ENCODE data around the gene ANO1. TPM values are rescaled to one million over a fixed set of nuclear protein-coding genes. Genes with fewer than 3 reads are reported as not detected.
"Not testable (repeated sequence)": the region's sequence is repeated elsewhere in the genome, so short reads cannot be mapped to it uniquely, and the experiment has no call there.

ANO1 gene
- total and polyA plus RNA-seq, 11 donors = 4.2 to 17.8 (median 9.4) TPM

DNA sequence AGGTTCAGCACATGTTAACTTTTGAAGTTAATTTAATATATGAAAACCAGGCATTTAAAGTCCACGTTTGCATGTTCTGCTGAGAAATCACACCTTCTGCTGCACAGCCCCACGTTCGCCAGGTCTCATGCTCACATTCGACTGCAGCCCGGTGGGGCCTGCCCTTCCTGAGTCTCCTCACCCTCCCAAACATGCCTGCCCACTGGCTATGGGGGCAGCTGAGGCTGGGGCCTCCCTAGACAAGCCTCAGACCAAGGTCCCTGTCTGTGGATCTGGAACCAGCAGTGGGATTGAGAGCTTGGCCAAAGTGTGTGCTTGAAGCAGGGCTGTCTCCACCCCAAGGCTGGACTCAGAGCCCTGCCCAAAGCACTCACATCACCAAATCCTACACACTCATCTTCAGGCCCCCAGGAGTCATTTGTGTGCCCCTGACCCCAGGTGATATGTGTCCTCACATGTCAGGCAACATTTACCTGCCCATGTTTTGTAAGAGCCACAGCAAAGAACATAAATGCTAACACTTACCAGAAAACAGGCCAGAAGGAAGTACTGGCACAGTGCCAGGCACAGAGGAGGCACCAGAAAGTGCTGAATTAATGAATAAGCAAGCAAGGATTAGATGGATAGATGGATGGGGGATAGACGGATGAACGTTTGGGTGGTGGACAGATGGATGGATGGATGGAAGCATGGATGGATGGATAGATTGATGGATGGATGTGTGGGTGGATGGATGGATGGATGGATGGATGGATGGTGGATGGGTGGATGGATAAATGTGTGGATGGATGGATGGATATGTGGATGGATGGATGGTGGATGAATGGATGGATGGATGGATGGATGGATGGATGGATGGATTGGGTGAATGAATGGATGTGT is 115.5 kb downstream of the ANO1 start:
- H3K4me3 ChIP-seq = no peak overlapping the region
- TF ChIP-seq, protein P1, sequence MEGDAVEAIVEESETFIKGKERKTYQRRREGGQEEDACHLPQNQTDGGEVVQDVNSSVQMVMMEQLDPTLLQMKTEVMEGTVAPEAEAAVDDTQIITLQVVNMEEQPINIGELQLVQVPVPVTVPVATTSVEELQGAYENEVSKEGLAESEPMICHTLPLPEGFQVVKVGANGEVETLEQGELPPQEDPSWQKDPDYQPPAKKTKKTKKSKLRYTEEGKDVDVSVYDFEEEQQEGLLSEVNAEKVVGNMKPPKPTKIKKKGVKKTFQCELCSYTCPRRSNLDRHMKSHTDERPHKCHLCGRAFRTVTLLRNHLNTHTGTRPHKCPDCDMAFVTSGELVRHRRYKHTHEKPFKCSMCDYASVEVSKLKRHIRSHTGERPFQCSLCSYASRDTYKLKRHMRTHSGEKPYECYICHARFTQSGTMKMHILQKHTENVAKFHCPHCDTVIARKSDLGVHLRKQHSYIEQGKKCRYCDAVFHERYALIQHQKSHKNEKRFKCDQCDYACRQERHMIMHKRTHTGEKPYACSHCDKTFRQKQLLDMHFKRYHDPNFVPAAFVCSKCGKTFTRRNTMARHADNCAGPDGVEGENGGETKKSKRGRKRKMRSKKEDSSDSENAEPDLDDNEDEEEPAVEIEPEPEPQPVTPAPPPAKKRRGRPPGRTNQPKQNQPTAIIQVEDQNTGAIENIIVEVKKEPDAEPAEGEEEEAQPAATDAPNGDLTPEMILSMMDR (IDR thresholded peaks at IDR 0.05) = no peak
- no peak for TF ChIP-seq POLR2A (IDR thresholded peaks at IDR 0.05)
- H3K27me3 ChIP-seq = no peaks in the 10 kb centered on the region
- WGBS, 4 donors = 84 to 93% (median 88%) methylated on average over 7 of the region's 7 CpGs
- peak in 1 of 5 donors; percentile 15 for DNase-seq
- ATAC-seq = no peak
- no peaks in the 10 kb centered on the region for H3K9me3 ChIP-seq
- H3K4me1 ChIP-seq = peaks cover 0 to 6% (median 0%) of the 10 kb centered on the region in 12 donors
- peaks cover 0 to under 1% (median 0%) of the 10 kb centered on the region in 9 donors for H3K36me3 ChIP-seq
- intact Hi-C loops (cut with DNase I) = loop anchor here in 7 of 10 donors (1.0 to 10.0 kb wide), 7 partner anchors 109 to 509 kb away; partner anchors contain the start of gene ANO1 (in 1 of the 7)
- no peak overlapping the region for H3K27ac ChIP-seq

DNA sequence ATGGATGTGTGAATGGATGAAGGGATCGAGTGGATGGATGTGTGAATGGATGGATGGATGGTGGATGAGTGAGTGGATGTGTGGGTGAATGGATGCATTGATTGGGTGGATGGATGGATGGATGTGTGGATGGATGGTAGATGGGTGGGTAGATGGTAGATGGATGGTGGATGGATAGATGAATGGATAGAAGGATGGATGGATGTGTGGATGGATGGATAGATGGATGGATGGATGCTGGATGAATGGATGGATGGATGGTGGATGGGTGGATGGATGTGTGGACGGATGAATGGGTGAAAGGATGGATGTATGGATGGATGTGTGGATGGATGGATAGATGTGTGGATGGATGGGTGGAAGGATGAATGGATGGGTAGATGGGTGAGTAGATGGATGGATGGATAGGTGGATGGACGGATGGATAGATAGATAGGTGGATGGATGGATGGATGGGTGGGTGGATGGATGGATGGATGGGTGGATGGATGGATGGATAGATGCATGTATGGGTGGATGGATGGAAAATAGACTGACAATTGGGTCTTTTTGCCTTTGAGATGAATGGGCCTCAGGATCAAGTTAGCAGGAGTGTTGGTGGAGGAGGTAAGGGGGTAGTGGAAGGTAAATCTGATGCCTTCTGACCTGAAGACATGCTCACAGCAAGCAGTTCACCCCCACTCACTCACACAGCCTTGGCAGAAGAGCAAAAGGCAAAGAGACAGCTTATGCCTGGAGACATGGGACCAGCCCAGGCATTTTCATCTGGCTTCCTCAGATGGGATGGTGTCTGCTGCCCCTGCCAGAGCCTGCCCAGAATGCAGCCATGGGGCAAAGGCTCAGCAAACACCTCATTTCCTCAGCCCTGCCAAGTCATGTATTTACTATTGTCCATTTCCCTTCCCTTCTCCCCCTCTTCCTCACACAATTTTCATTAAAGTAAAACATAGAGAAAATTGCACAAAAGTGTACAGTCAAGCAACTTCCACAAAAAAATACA is 117.0 kb downstream of the ANO1 start:
- TF ChIP-seq, protein P1 (IDR thresholded peaks at IDR 0.05) = no peak
- intact Hi-C loops (cut with DNase I) = loop anchor here (1.0 to 10.0 kb wide), 6 partner anchors 110 to 508 kb away; partner anchors contain the start of gene ANO1 (in 1 of the 10)
- H3K27me3 ChIP-seq = no peaks in the 10 kb centered on the region
- H3K4me3 ChIP-seq = no peak overlapping the region
- DNase-seq (no peak), ATAC-seq (no peak)
- no peaks in the 10 kb centered on the region for H3K9me3 ChIP-seq
- 67 to 87% (median 84%) methylated on average over 3 of the region's 3 CpGs for WGBS, 4 donors
- H3K27ac ChIP-seq = no peak overlapping the region
- H3K4me1 ChIP-seq = peaks cover 0 to 6% (median 0%) of the 10 kb centered on the region in 12 donors
- no peaks in the 10 kb centered on the region for H3K36me3 ChIP-seq

DNA sequence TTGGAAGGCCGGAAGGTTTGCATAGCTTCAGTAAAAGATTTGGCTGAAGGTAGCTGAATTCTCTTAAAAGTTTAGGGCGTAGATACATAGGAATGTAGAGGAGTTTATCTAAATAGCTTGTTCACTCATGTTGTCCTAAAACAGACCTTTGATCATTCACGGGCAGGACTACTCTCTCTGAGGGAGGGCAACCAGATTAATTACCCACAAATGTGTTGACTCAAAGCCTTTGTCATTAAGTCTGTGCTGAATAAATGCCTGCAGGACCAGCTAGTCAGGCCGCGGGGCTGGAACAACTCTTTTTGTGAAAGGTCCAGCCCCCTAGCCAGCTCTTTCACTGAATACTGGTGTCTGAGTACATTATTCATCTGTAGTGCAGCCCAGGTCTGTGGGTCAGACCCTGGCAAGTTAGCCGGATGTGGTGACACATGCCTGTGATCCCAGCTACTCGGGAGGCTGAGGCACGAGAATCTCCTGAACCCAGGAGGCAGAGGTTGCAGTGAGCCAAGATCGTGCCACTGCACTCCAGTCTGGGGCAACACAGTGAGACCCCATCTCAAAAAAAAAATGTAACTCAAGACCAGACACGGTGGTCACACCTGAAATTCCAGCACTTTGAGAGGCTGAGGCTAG is 122.2 kb downstream of the ANO1 start:
- intact Hi-C loops (cut with DNase I) = loop anchor here in 2 of 10 donors (5.0 kb wide), 1 partner anchor 72 kb away; the partner anchor contains the start of gene PPFIA1 (in 2 of the 2)
- 65 to 90% (median 79%) methylated on average over 9 to 10 of the region's 10 CpGs for WGBS, 4 donors

DNA sequence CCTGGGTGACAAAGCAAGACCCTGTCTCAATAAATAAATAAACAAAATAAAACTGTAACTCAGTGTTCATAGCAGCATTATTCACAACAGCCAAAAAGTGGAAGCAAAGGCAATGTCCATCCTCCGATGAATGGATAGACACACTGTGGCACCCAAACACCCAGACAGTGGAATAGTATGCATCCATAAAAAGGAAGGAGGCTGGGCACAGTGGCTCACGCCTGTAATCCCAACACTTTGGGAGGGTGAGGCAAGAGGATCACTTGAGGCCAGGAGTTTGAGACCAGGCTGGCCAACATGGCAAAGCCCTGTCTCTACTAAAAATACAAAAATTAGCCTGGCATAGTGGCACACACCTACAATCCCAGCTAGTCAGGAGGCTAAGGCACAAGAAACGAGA is 122.9 kb downstream of the ANO1 start:
- not testable (repeated sequence) for H3K27ac ChIP-seq, ATAC-seq, H3K9me3 ChIP-seq, H3K27me3 ChIP-seq, H3K4me3 ChIP-seq, DNase-seq
- Histone ChIP-seq H3K4me1 (peaks cover 10 to 29% (median 16%) of the 10 kb centered on the region in 12 donors), H3K36me3 (peaks cover 0 to 13% (median 3%) of the 10 kb centered on the region in 9 donors)
- intact Hi-C loops (cut with DNase I) = loop anchor here in 2 of 10 donors (5.0 kb wide), 1 partner anchor 71 kb away; the partner anchor contains the start of gene PPFIA1 (in 2 of the 2)
- 87 to 96% (median 93%) methylated on average over 3 of the region's 3 CpGs for WGBS, 4 donors

More for the DNA sequence above, 122.2 kb downstream of the ANO1 start:
- Histone ChIP-seq H3K9me3 (no peaks in the 10 kb centered on the region), H3K4me3 (no peak overlapping the region), H3K27ac (no peak overlapping the region), H3K36me3 (peaks cover 0 to 6% (median 0%) of the 10 kb centered on the region in 9 donors), H3K27me3 (no peaks in the 10 kb centered on the region), H3K4me1 (peaks cover 10 to 24% (median 16%) of the 10 kb centered on the region in 12 donors)
- ATAC-seq (no peak), DNase-seq (no peak)
- TF ChIP-seq, protein P1 (IDR thresholded peaks at IDR 0.05) = no peak
- no peak for TF ChIP-seq POLR2A (IDR thresholded peaks at IDR 0.05)
